ENCODE results near the gene CORO2A. TPM values are rescaled to one million over a fixed set of nuclear protein-coding genes. Genes with fewer than 3 reads are reported as not detected.

Gene CORO2A
- total and polyA plus RNA-seq, 2 of the 13 experiments (the other 11 are each of a cell fraction or from before 2014, with no cell fraction given): 14.4 to 15.3 TPM

GRCh38 chr9:98142925-98143481 is 49.4 kb downstream of the CORO2A start (continued):
- TF ChIP-seq, protein P1, sequence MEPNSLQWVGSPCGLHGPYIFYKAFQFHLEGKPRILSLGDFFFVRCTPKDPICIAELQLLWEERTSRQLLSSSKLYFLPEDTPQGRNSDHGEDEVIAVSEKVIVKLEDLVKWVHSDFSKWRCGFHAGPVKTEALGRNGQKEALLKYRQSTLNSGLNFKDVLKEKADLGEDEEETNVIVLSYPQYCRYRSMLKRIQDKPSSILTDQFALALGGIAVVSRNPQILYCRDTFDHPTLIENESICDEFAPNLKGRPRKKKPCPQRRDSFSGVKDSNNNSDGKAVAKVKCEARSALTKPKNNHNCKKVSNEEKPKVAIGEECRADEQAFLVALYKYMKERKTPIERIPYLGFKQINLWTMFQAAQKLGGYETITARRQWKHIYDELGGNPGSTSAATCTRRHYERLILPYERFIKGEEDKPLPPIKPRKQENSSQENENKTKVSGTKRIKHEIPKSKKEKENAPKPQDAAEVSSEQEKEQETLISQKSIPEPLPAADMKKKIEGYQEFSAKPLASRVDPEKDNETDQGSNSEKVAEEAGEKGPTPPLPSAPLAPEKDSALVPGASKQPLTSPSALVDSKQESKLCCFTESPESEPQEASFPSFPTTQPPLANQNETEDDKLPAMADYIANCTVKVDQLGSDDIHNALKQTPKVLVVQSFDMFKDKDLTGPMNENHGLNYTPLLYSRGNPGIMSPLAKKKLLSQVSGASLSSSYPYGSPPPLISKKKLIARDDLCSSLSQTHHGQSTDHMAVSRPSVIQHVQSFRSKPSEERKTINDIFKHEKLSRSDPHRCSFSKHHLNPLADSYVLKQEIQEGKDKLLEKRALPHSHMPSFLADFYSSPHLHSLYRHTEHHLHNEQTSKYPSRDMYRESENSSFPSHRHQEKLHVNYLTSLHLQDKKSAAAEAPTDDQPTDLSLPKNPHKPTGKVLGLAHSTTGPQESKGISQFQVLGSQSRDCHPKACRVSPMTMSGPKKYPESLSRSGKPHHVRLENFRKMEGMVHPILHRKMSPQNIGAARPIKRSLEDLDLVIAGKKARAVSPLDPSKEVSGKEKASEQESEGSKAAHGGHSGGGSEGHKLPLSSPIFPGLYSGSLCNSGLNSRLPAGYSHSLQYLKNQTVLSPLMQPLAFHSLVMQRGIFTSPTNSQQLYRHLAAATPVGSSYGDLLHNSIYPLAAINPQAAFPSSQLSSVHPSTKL (CRISPR knock-in tag; IDR thresholded peaks at IDR 0.05): no peak
- no peak for TF ChIP-seq GTF2F1 (IDR thresholded peaks at IDR 0.05; ENCODE audit: low read length)

GRCh38 chr9:98142182-98142907 is 50.1 kb downstream of the CORO2A start:
- Histone ChIP-seq H4K20me1 (ENCODE audit: insufficient read depth, low read length) (no peaks in the 10 kb centered on the region), H3K9ac (ENCODE audit: insufficient read depth, low read depth, low read length) (peak overlapping the region; percentile 44; the same call in 1 of the 2 replicates), H3K36me3 (replicated peaks in 1 of 2; ENCODE audit: control insufficient read depth in 1 of 2, insufficient read depth in 2 of 2, low read length in 2 of 2) (peaks cover 3 to 20% of the 10 kb centered on the region in 2 experiments; a peak in 3 of 5 replicates), H3K27ac (ENCODE audit: extremely low read length, insufficient read depth, low read length) (peak overlapping the region; percentile 67), H3K27me3 (ENCODE audit: control insufficient read depth in 1 of 2, insufficient read depth in 2 of 2, low read length in 2 of 2) (no peaks in the 10 kb centered on the region), H3K79me2 (ENCODE audit: insufficient read depth, low read length) (no peaks in the 10 kb centered on the region), H3K4me1 (ENCODE audit: insufficient read depth, low read length) (peaks cover 33% of the 10 kb centered on the region), H3K4me3 (replicated peaks in 1 of 3; ENCODE audit: insufficient read depth in 1 of 3, low read depth in 2 of 3, low read length in 3 of 3) (peak overlapping the region in 1 of 3 experiments; percentile 1; a peak in 1 of 6 replicates), H3K9me3 (ENCODE audit: low read length) (no peaks in the 10 kb centered on the region), H3K4me2 (ENCODE audit: low read depth, low read length) (peak overlapping the region; percentile 6; the same call in 1 of the 2 replicates), H2AFZ (ENCODE audit: low read length) (peak overlapping the region; percentile 49)
- in situ Hi-C loops (cut with HindIII; ENCODE audit: extremely low pct_ligation_motif_present, low pct_unique_long_range_greater_than_20kb): no loop called here
- ATAC-seq (peak; percentile 52), DNase-seq (ENCODE audit: low spot score) (peak; percentile 51), FAIRE-seq (peak; percentile 28)
- intact Hi-C loops (cut with micrococcal nuclease; ENCODE audit: unreplicated experiment): no loop called here
- CTCF ChIA-PET (ENCODE audit: low intra/inter-chr PET ratio, low total read pairs): no interaction called here
- WGBS (ENCODE audit: low lambda C conversion rate): 70% methylated on average over 7 of the region's 13 CpGs
- no TSS peak for BruUV-seq (replicated peaks)
- POLR2A ChIA-PET: interaction anchor here (1.1 to 1.5 kb wide), 2 partner anchors 23 to 50 kb away, joined by 4 to 8 read pairs; partner anchors contain the start of genes CORO2A and TRIM14
- TF ChIP-seq PBX2 (CRISPR knock-in tag; IDR thresholded peaks at IDR 0.05) (no peak), SRSF9 (IDR thresholded peaks at IDR 0.05; ENCODE audit: borderline replicate concordance, insufficient read depth, low read depth, low read length, poor library complexity, severe bottlenecking) (no peak), ZNF143 (CRISPR knock-in tag; IDR thresholded peaks at IDR 0.05) (no peak), HES4 (CRISPR knock-in tag; IDR thresholded peaks at IDR 0.05; ENCODE audit: borderline replicate concordance) (no peak), CREB1 (IDR thresholded peaks at IDR 0.05) (no peak), CREB1 (CRISPR knock-in tag; IDR thresholded peaks at IDR 0.05) (peak; percentile 45; the same call in 1 of the 2 replicates), PHF8 (CRISPR knock-in tag; IDR thresholded peaks at IDR 0.05) (no peak; the same call in 1 of the 2 replicates), RORA (CRISPR knock-in tag; IDR thresholded peaks at IDR 0.05) (no peak), USF2 (IDR thresholded peaks at IDR 0.05; ENCODE audit: low read depth, low read length) (no peak), USF2 (CRISPR knock-in tag; IDR thresholded peaks at IDR 0.05; ENCODE audit: borderline replicate concordance) (no peak)
- TF ChIP-seq, protein P2, sequence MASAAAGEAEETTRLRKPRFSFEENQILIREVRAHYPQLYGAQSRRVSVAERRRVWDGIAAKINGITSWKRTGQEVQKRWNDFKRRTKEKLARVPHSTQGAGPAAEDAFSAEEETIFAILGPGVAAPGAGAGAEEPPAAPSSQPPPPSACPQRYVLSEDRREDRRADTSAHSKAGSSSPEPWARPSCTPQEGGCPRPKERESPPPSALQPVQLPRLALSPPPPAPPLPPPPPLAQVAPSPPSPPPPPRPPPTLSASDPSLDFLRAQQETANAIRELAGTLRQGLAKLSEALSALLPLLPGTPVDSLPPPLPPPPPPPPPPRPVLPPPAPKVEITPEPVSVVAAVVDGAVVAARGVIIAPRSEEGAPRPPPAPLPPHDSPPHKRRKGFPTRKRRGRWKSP (CRISPR knock-in tag; IDR thresholded peaks at IDR 0.05): no peak

Measured in HepG2 (cell line).